Iris pigment epithelial cell (primary cell): ENCODE data around the gene TMEM144.
"Not testable (repeated sequence)": the region's sequence is repeated elsewhere in the genome, so short reads cannot be mapped to it uniquely, and the experiment has no call there.

Source experiments
- DNase-seq: peaks from one replicate; pipeline ENCODE4 v3.0.0-alpha.2; 2011; ENCODE audit warnings: low read depth

The TMEM144 gene

GRCh38 chr4:158192439-158193158, 17.7 kb upstream of the TMEM144 start:
- no peak for DNase-seq

DNA sequence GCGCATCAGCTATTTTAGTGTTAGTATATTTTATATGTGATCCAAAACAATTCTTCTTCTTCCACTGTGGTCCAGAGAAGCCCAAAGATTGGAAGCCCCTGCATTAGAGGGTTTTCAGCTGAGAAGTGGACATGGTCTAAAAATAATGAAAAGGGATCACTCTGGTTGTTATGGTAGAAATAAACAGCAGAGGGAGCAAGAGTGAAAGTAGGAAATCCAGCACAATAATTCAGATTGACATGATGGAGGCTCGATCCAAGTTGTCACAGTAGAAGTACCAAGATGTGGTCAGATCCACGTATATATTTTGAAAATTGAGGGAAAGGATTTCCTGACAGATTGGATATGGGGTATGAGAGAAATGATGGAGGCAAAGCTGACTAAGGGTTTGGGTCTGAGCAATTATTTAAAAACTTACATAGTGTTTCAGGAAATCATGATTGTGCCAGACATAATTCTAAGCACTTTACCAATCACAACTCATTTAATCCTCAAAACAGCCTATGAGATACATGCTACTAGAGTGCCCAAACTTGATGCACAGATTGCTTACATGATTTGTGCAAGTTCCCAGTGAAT, 17.0 kb upstream of the TMEM144 start:
- DNase-seq = peak; percentile 35

DNA sequence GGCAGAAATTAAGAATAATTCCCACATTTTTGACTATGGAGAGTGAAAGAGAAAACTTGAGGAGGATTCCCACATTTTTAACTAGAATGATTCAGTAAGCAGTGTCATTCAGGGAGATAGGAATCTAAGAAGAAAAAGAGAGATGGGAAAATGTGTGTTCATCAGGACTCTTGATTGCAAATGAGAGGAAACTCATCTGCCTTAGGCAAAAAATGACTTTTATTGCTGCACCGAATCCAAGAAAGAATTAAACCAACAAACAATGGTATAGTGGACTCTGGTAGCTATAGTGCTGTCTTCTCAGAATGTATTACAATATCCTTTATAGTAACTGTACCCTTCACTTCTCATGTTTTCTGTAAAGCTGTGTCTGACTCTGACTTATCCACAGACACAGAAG, 15.0 kb upstream of the TMEM144 start:
- DNase-seq = no peak

DNA sequence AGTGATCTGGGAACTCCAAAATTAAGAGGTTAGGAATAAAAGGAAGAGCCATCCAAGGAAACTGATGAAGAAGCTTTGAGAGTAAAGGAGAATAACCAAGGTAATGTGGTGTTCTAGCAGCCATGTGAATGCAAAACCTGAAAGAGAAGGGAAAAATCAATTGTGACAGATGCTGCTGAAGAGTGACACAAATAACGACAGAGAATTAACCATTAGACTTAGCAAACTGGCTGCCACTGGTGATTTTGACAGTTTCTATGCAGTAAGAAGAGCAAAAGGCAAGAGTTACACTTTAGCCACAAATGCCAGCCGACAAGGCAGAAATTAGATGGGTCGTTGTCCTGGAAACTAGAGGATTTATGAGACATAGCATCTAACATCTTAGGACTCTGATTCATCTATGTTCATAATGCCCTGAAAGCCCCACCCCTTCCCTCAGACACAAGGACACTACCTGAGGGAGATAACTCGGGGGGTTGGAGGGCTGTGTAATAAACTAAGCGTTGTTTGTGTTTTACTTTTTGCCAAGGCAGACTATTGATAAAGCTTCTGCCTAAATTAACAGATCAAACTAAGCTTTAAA, 13.0 kb upstream of the TMEM144 start:
- DNase-seq = no peak

GRCh38 chr4:158200214-158200613, 10.1 kb upstream of the TMEM144 start:
- DNase-seq = no peak

DNA sequence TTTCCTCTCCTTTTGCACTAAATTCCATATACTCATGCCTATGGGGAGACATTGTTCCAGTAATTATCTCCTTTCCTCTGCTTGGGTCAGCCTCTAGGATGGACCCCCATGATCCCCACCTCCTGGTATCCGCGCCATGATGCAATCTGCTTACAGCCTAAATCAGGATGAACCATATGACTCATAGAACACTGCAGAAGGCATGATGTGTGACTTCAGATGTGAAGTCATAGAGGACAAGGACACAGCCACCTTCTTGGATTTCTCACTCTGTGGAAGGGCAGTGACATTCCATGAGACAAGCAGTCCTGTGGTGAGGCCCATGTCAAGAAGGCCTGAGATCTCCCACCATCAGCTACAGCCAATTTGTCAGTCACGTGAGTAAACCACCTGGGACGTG, 9.0 kb upstream of the TMEM144 start:
- DNase-seq = no peak

DNA sequence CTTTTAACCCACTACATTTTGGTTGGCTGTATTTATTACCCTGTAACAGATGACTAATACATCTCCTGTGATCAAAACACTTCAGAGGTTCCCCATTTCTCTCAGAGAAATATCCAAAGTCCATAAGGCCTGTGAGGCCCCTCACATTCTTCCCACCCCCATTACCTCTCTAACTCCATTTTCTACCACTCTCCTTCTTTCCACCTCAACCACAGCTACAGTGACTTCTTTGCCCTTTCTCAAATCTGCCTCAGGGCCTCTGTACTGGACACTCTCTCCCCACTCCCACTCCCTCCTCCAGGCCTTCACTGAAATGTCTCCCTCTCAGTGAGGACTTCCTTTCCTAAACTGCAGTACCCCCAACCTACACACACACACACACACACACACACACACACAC, 8.4 kb upstream of the TMEM144 start:
- no peak for DNase-seq

DNA sequence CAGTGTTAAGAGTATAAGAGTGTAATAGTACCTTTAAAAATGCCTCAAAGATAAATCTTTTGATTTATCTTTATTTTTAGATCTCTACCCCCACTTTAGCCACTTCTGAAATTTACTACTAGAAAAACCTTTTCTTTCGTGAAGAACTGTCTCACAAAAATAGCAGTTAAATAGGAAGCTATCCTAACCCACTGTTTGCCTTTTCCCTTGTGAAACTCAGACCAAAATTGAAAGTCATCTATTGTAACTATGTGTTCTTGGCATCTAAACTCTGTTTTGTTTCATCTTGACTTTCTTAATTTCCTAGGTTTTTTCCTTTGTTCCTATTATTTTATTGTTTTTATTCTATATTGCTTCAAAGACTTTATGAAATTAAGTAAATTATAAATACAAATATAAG, 7.8 kb upstream of the TMEM144 start:
- no peak for DNase-seq

DNA sequence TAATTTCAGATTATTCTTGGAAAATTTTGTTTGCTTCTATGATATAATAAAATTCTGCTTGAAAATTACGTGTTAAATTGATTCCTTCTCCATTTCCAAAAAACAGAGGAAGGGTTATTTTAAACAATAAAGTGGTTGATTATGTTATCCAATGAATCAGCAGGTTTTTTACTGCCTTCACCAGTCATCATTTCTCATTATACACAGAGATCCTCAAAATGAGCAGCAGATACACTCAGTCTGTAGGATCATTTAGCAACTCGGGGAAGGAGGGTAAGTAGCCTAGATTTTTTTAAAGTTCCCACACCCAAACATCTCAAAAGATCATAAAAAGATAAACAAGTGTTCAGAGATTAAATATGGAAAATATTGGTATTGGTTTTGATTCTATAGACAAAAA, 6.8 kb upstream of the TMEM144 start:
- no peak for DNase-seq

- no peak for DNase-seq
Measured at GRCh38 chr4:158203929-158204328, 6.4 kb upstream of the TMEM144 start.

DNA sequence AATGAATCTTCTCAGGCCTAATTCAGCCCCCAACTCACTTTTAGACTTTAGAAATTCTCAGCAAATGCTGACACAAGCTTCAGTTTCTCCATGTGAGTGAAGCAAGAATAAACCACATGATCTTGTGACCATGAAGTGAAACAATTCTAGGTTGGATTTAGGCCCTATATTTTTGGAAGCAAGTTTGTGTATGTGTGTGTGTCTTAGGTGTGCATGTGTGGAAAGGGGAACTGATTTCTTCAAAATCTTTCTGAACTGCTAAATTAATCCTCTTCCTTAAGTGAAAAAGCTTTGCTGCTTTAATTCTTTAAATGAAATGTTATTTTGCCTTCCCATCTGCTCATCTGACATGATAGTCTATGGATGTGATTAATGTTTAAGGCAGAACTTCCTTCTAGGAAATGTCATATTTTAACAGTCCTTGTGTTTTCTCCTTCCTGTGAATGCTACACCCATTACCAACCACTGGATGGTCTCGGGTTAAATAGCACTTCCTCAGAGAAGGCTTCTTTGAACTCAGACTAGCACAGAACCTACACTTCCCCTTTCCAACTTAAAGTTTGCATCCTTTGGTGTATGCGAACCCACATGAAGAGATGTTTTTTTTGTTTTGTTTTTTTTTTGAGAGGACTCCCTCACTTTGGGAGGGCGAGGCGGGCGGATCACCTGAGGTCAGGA, 1.2 kb upstream of the TMEM144 start:
- peak; percentile 5 for DNase-seq

DNA sequence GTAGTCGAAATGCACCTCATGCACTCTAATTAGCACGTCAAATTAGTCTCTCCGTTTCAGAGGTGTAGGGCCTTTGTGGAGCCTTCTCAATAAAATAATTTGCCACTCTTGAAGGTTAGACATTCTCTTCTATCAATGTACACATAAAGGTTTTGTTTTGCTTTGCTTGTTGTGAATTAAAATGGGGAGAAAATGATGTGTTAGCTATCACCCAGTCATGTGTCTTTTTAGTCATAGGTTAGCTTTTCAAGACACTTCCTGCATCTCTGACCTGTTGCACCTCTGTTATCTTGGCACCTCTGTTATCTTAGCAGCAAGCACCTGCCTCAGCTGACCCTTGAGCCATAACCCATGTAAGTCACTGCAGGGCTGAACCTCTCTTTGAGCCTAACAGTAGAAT, 936 bp downstream of the TMEM144 start:
- peak; percentile 3 for DNase-seq

DNA sequence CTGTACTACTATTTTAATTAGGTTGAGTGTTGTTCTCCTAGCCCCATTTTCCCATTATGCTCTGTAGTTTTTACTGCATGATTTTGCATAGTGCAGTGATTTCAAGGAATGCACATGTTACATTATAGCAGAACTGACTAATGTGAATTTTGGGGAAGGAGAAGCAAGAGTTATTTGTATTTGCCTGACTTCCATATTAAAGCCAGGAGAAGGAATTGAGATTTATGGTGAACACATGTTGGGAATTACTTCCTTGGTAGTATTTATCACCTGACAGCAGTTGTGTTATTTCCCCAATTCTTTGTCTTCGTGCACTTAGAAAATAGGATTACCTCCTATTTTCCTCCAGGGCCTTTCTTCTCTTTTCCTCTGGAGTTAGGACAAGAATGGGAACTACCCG, 3.2 kb downstream of the TMEM144 start:
- no peak for DNase-seq

- DNase-seq = no peak
Measured at GRCh38 chr4:158214856-158215255, 4.6 kb downstream of the TMEM144 start.

GRCh38 chr4:158217763-158218162, 7.5 kb downstream of the TMEM144 start:
- no peak for DNase-seq

DNA sequence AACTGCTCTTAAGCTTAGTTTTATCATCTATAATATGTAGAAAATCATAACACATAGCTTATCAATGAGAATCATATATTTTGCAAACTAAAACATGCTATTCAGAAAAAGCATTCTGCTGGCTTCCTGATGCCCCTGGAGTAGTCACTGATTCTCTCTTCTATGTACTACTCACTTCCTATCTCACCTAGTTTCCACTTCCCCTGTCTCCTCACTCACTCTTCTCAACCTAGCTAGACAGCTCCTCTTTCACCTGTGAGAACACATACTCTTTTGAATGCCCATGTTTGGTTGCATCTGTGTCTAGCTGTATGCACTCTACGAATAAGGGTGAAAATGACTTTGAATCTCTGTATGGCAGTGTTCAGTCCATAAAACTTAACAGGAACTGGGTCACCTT, 9.3 kb downstream of the TMEM144 start:
- no peak for DNase-seq

GRCh38 chr4:158224318-158224717, 14.0 kb downstream of the TMEM144 start:
- DNase-seq = not testable (repeated sequence)

DNA sequence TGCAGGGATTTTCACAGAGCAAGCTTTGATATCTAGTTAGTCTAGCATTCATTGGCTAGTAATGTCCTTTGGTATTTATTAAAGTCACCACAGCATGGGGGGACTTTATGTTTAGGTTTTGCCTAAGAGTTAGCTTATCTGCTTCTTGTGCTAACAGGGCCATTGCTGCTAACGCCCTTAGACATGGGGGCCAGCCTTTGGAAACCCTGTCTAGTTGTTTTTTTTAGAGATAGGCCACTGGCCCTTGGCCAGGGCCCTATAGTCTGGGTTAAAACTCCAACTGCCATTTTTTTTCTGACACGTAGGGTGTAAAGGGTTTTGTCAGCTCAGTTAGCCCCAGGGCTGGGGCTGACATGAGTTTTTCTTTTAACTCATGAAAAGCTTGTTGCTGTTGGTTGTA, 14.7 kb downstream of the TMEM144 start:
- DNase-seq = not testable (repeated sequence)

DNA sequence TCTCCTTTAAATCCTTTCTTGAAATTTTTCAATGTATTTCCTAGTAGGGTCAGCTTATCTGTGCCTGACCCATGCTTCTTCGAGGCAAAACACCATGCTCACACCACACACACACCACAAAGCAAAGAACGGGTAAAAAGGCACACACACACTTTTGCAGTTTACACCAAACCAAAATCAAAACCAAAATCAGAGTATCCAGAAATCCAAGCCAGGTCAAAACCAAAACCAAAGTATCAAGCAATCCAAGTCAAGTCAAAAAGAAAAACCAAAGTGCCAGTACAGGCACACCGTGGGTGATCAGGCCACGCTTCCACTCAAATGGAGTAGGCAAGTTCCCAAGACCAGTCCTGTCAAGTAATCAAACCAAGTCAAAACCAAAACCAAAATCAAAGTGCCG, 17.6 kb downstream of the TMEM144 start:
- not testable (repeated sequence) for DNase-seq

DNA sequence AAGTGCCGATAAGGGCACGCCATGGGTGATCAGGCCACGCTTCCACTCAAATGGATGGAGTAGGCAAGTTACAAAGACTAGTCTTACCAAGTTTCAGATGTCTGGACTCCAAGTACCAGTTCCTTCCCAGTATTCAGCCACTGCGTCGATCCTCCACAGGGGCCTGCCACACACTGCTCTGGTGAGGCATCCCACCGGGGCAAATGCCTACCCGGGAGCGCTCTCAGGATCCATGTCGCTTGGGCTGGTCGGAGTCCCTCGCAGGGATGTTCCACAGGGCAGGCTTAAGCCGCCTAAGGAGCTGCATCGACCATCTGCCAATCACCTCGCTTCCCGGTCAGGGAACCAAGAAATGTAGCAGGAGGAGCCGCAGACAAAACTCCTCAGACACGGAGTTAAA, 18.1 kb downstream of the TMEM144 start:
- DNase-seq = not testable (repeated sequence)

GRCh38 chr4:158229768-158230167, 19.5 kb downstream of the TMEM144 start:
- no peak for DNase-seq

GRCh38 chr4:158234671-158235070, 24.4 kb downstream of the TMEM144 start:
- DNase-seq = peak; percentile 2
